Stimulated activated CD4-positive, alpha-beta T cell treated with anti-CD3 and anti-CD28 coated beads, TNF-alpha, amount 100 ng/mL, for 48 hours (primary cell): ENCODE measurements around the gene OOSP2.
"Not testable (repeated sequence)": the region's sequence is repeated elsewhere in the genome, so short reads cannot be mapped to it uniquely, and the experiment has no call there.

Source experiments
- DNase-seq, 3 donors: peaks; one replicate each; pipeline ENCODE4 v3.0.0-alpha.2; 2020; ENCODE audit warnings: low read depth in 3 of 3

Gene OOSP2

GRCh38 chr11:60040109-60040508, at the start of gene OOSP2:
OOSP2 (plus strand) TSS chr11:60040409; CDS start chr11:60040460, 51 bp downstream.
- DNase-seq: no peak

- DNase-seq: no peak
These were observed 49.8 kb upstream of the OOSP2 start for GRCh38 chr11:59990421-59990820.

- no peak for DNase-seq
These were observed 47.8 kb upstream of the OOSP2 start for GRCh38 chr11:59992425-59992824.

GRCh38 chr11:59997800-59998199, 42.4 kb upstream of the OOSP2 start:
- DNase-seq: no peak

- no peak for DNase-seq
These were observed 40.5 kb upstream of the OOSP2 start for GRCh38 chr11:59999691-60000090.

- DNase-seq: no peak
These were observed 36.5 kb upstream of the OOSP2 start for GRCh38 chr11:60003729-60004128.

- DNase-seq: no peak
These were observed 34.8 kb upstream of the OOSP2 start for GRCh38 chr11:60005360-60005759.

- DNase-seq: no peak
These were observed 23.3 kb upstream of the OOSP2 start, which contains the start of gene OOSP4B for GRCh38 chr11:60016881-60017280. OOSP4B (plus strand) TSS chr11:60017181.

GRCh38 chr11:60018058-60018457, 22.2 kb upstream of the OOSP2 start:
- DNase-seq: no peak

- not testable (repeated sequence) for DNase-seq
These were observed 19.8 kb upstream of the OOSP2 start for GRCh38 chr11:60020376-60020775.

GRCh38 chr11:60029015-60029632, 11.1 kb upstream of the OOSP2 start:
- no peak for DNase-seq

- DNase-seq: not testable (repeated sequence)
These were observed 10.2 kb downstream of the OOSP2 start for GRCh38 chr11:60050422-60050821.

GRCh38 chr11:60050839-60051238, 10.6 kb downstream of the OOSP2 start:
- not testable (repeated sequence) for DNase-seq

- DNase-seq: no peak
These were observed 16.2 kb downstream of the OOSP2 start, which contains the start of gene MS4A3 for GRCh38 chr11:60056349-60056969. MS4A3 (plus strand) TSS chr11:60056665; CDS start chr11:60061161, 4,496 bp downstream.

- DNase-seq: no peak
These were observed 18.8 kb downstream of the OOSP2 start for GRCh38 chr11:60059052-60059451.

GRCh38 chr11:60059521-60060240, 19.5 kb downstream of the OOSP2 start:
- no peak for DNase-seq

- DNase-seq: no peak
These were observed 23.9 kb downstream of the OOSP2 start for GRCh38 chr11:60064111-60064510.

- DNase-seq: no peak
These were observed 25.6 kb downstream of the OOSP2 start for GRCh38 chr11:60065801-60066200.

GRCh38 chr11:60069450-60069849, 29.2 kb downstream of the OOSP2 start:
- no peak for DNase-seq

GRCh38 chr11:60071644-60072043, 31.4 kb downstream of the OOSP2 start:
- DNase-seq: not testable (repeated sequence)

- no peak for DNase-seq
These were observed 37.1 kb downstream of the OOSP2 start for GRCh38 chr11:60077216-60077817.

GRCh38 chr11:60077981-60078380, 37.8 kb downstream of the OOSP2 start:
- DNase-seq: no peak
